Measurements from ENCODE around the gene ZRSR2. TPM values are rescaled to one million over a fixed set of nuclear protein-coding genes. Genes with fewer than 3 reads are reported as not detected.
A peak's percentile ranks its signal among the peaks of the same experiment; 100 is the strongest.
"Not testable (repeated sequence)": the region's sequence is repeated elsewhere in the genome, so short reads cannot be mapped to it uniquely, and the experiment has no call there.

The ZRSR2 gene
- polyA plus RNA-seq, 6 donors from 2014 or later, result 15.8 to 39.2 (median 21.7) TPM

GRCh38 chrX:15815779-15816437 lies 25.6 kb downstream of the ZRSR2 start:
- H3K27ac Mint-ChIP-seq, result no peak overlapping the region
- peak; percentile 50 to 64 for ATAC-seq (ENCODE audit: low read depth in 2 of 2)
- H3K36me3 Mint-ChIP-seq, result peaks cover 39 to 47% of the 10 kb centered on the region in 2 donors

GRCh38 chrX:15816438-15816809 lies 26.1 kb downstream of the ZRSR2 start:
- Mint-ChIP-seq H3K4me3 (no peak overlapping the region), H3K36me3 (peaks cover 44 to 48% of the 10 kb centered on the region in 2 donors), H3K27me3 (no peaks in the 10 kb centered on the region), H3K27ac (no peak overlapping the region), H3K9me3 (no peaks in the 10 kb centered on the region), H3K4me1 (peaks cover 0 to 7% (median 1%) of the 10 kb centered on the region in 3 donors)
- ATAC-seq (ENCODE audit: low read depth in 2 of 2) (no peak), DNase-seq (no peak)

More at GRCh38 chrX:15815779-15816437, 25.6 kb downstream of the ZRSR2 start:
- Mint-ChIP-seq H3K27me3 (no peaks in the 10 kb centered on the region), H3K4me3 (no peak overlapping the region), H3K9me3 (no peaks in the 10 kb centered on the region), H3K4me1 (peaks cover 0 to 7% (median 1%) of the 10 kb centered on the region in 3 donors)
- DNase-seq, result no peak

GRCh38 chrX:15816886-15817285 lies 26.6 kb downstream of the ZRSR2 start:
- Mint-ChIP-seq H3K27ac (no peak overlapping the region), H3K4me3 (peak overlapping the region in 1 of 8 donors; percentile 52), H3K4me1 (peaks cover 0 to 7% (median 1%) of the 10 kb centered on the region in 3 donors), H3K9me3 (no peaks in the 10 kb centered on the region), H3K27me3 (no peaks in the 10 kb centered on the region), H3K36me3 (peaks cover 45 to 48% of the 10 kb centered on the region in 2 donors)
- no peak for DNase-seq
- ATAC-seq (ENCODE audit: low read depth in 2 of 2), result no peak

GRCh38 chrX:15820106-15821073 lies 30.1 kb downstream of the ZRSR2 start:
- Mint-ChIP-seq H3K4me1 (peaks cover 0 to 7% (median 1%) of the 10 kb centered on the region in 3 donors), H3K36me3 (peaks cover 25 to 45% of the 10 kb centered on the region in 2 donors), H3K4me3 (no peak overlapping the region), H3K27ac (peak overlapping the region in 2 of 6 donors; percentile 44 to 59), H3K9me3 (no peaks in the 10 kb centered on the region), H3K27me3 (no peaks in the 10 kb centered on the region)
- DNase-seq (no peak), ATAC-seq (ENCODE audit: low read depth in 2 of 2) (no peak)

- Mint-ChIP-seq H3K27me3 (no peaks in the 10 kb centered on the region), H3K4me1 (no peaks in the 10 kb centered on the region), H3K27ac (peak overlapping the region in 3 of 6 donors; percentile 59 to 66 (median 60)), H3K9me3 (no peaks in the 10 kb centered on the region), H3K36me3 (peaks cover 21 to 29% of the 10 kb centered on the region in 2 donors), H3K4me3 (no peak overlapping the region)
- DNase-seq (no peak), ATAC-seq (ENCODE audit: low read depth in 2 of 2) (no peak)
These were observed 32.6 kb downstream of the ZRSR2 start for GRCh38 chrX:15822922-15823321.

- no peaks in the 10 kb centered on the region for H3K4me1 Mint-ChIP-seq
- H3K4me3 Mint-ChIP-seq, result no peak overlapping the region
- no peak for ATAC-seq (ENCODE audit: low read depth in 2 of 2)
- DNase-seq, result no peak
- H3K9me3 Mint-ChIP-seq, result no peaks in the 10 kb centered on the region
- H3K36me3 Mint-ChIP-seq, result peaks cover 10 to 17% of the 10 kb centered on the region in 2 donors
- H3K27me3 Mint-ChIP-seq, result no peaks in the 10 kb centered on the region
- H3K27ac Mint-ChIP-seq, result peak overlapping the region in 2 of 6 donors; percentile 5 to 60
These were observed 35.7 kb downstream of the ZRSR2 start for GRCh38 chrX:15825936-15826335.

- no peak for ATAC-seq (ENCODE audit: low read depth in 2 of 2)
- peak overlapping the region in 2 of 6 donors; percentile 47 to 51 for H3K27ac Mint-ChIP-seq
- no peaks in the 10 kb centered on the region for H3K27me3 Mint-ChIP-seq
- H3K36me3 Mint-ChIP-seq, result peaks cover 0 to 10% of the 10 kb centered on the region in 2 donors
- H3K9me3 Mint-ChIP-seq, result no peaks in the 10 kb centered on the region
- no peak overlapping the region for H3K4me3 Mint-ChIP-seq
- H3K4me1 Mint-ChIP-seq, result peaks cover 5 to 7% (median 5%) of the 10 kb centered on the region in 3 donors
- no peak for DNase-seq
These were observed 38.9 kb downstream of the ZRSR2 start for GRCh38 chrX:15829217-15829616.

- not testable (repeated sequence) for H3K4me1 Mint-ChIP-seq, H3K36me3 Mint-ChIP-seq, H3K4me3 Mint-ChIP-seq
These were observed 41.1 kb downstream of the ZRSR2 start for GRCh38 chrX:15831347-15831746.

GRCh38 chrX:15834053-15834452 lies 43.8 kb downstream of the ZRSR2 start:
- Mint-ChIP-seq H3K27ac (peak overlapping the region in 4 of 6 donors; percentile 42 to 87 (median 78)), H3K4me3 (no peak overlapping the region), H3K27me3 (no peaks in the 10 kb centered on the region), H3K36me3 (no peaks in the 10 kb centered on the region), H3K9me3 (no peaks in the 10 kb centered on the region), H3K4me1 (peaks cover 5 to 7% (median 6%) of the 10 kb centered on the region in 3 donors)
- ATAC-seq (ENCODE audit: low read depth in 2 of 2), result peak in 1 of 2 donors; percentile 60
- DNase-seq, result no peak

More at GRCh38 chrX:15831347-15831746, 41.1 kb downstream of the ZRSR2 start:
- not testable (repeated sequence) for H3K9me3 Mint-ChIP-seq; ATAC-seq (ENCODE audit: low read depth in 2 of 2); H3K27ac Mint-ChIP-seq; H3K27me3 Mint-ChIP-seq; DNase-seq

- no peaks in the 10 kb centered on the region for H3K27me3 Mint-ChIP-seq
- no peak for ATAC-seq (ENCODE audit: low read depth in 2 of 2)
- peak overlapping the region in 1 of 6 donors; percentile 2 for H3K27ac Mint-ChIP-seq
- no peak for DNase-seq
- no peak overlapping the region for H3K4me3 Mint-ChIP-seq
- no peaks in the 10 kb centered on the region for H3K36me3 Mint-ChIP-seq
- no peaks in the 10 kb centered on the region for H3K9me3 Mint-ChIP-seq
- H3K4me1 Mint-ChIP-seq, result peaks cover 5 to 7% (median 6%) of the 10 kb centered on the region in 3 donors
These were observed 44.7 kb downstream of the ZRSR2 start for GRCh38 chrX:15834827-15835595.

GRCh38 chrX:15838017-15838416 lies 47.7 kb downstream of the ZRSR2 start:
- H3K9me3 Mint-ChIP-seq, result no peaks in the 10 kb centered on the region
- H3K4me1 Mint-ChIP-seq, result peaks cover 5 to 7% (median 6%) of the 10 kb centered on the region in 3 donors
- ATAC-seq (ENCODE audit: low read depth in 2 of 2), result peak; percentile 63 to 68
- H3K4me3 Mint-ChIP-seq, result no peak overlapping the region
- peaks cover 0 to under 1% of the 10 kb centered on the region in 2 donors for H3K36me3 Mint-ChIP-seq
- H3K27me3 Mint-ChIP-seq, result no peaks in the 10 kb centered on the region
- peak overlapping the region in 1 of 6 donors; percentile 14 for H3K27ac Mint-ChIP-seq
- DNase-seq, result peak; percentile 12

- H3K27ac Mint-ChIP-seq, result peak overlapping the region in 1 of 6 donors; percentile 38
- H3K4me1 Mint-ChIP-seq, result no peaks in the 10 kb centered on the region
- no peaks in the 10 kb centered on the region for H3K27me3 Mint-ChIP-seq
- H3K9me3 Mint-ChIP-seq, result no peaks in the 10 kb centered on the region
- no peak overlapping the region for H3K4me3 Mint-ChIP-seq
- peaks cover 13 to 18% of the 10 kb centered on the region in 2 donors for H3K36me3 Mint-ChIP-seq
- ATAC-seq (ENCODE audit: low read depth in 2 of 2) (no peak), DNase-seq (no peak)
These were observed 51.7 kb downstream of the ZRSR2 start for GRCh38 chrX:15841853-15842516.

All from naive B cell (primary cell).